ENCODE measurements around the gene NTNG1. TPM values are rescaled to one million over a fixed set of nuclear protein-coding genes. Genes with fewer than 3 reads are reported as not detected.
"Not testable (repeated sequence)": the region's sequence is repeated elsewhere in the genome, so short reads cannot be mapped to it uniquely, and the experiment has no call there.

The NTNG1 gene
- total RNA-seq, 1 experiment from 2014 or later = 2.3 TPM

DNA sequence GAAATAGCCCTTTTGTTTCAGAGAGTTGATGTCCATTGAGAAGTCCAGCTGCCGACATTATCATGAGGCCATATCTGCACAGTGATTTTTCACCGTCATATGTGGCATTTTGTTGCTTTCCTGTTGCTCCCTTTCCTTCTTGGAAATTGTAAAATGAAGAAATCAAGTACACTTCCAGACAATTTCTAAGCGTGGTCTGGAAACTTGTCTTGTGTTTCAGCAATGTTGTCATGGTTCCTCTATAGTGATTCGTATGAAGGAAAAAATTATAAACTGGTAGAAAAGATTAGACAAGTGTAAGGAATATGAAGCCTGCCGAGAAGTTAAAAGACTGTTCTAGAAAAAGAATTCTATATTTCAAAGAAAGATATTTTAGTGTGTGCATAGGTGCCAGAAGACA, 17.7 kb downstream of the NTNG1 start:
- no peak for DNase-seq (ENCODE audit: low spot score)
- no peak for ATAC-seq
- ChIA-PET CTCF (no interaction called here), POLR2A (no interaction called here)
- TF ChIP-seq CREB1 (CRISPR knock-in tag; IDR thresholded peaks at IDR 0.05) = no peak
- Mint-ChIP-seq H3K4me1 (no peaks in the 10 kb centered on the region; the same call in 1 of the 2 replicates), H3K27me3 (ENCODE audit: low read depth) (no peaks in the 10 kb centered on the region), H3K9me3 (no peaks in the 10 kb centered on the region), H3K4me3 (no peak overlapping the region), H3K36me3 (no peaks in the 10 kb centered on the region), H3K27ac (no peak overlapping the region)

DNA sequence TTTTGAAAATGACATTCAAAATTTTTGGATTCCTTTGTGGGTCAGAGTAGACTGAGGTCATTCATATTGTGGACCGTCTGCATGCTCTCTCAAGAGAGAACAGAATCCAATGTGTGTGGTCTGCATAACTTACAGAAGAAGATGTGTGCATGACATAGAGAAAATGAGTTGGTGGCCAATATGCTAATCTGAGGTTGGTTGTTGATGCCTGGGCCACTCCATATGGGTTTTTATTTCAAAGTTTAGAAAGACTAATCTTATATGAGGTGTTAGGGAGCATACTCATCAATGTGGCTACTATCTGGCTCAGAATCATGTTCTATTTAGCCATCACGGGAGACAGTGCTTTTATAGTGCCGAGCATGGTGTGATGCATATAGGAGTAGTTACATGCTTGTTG, 18.2 kb downstream of the NTNG1 start:
- TF ChIP-seq CREM (CRISPR knock-in tag; IDR thresholded peaks at IDR 0.05) (no peak), ZNF263 (CRISPR knock-in tag; IDR thresholded peaks at IDR 0.05; ENCODE audit: low read depth) (no peak), MXD4 (CRISPR knock-in tag; IDR thresholded peaks at IDR 0.05; ENCODE audit: borderline replicate concordance) (no peak)
- TF ChIP-seq, protein P1, sequence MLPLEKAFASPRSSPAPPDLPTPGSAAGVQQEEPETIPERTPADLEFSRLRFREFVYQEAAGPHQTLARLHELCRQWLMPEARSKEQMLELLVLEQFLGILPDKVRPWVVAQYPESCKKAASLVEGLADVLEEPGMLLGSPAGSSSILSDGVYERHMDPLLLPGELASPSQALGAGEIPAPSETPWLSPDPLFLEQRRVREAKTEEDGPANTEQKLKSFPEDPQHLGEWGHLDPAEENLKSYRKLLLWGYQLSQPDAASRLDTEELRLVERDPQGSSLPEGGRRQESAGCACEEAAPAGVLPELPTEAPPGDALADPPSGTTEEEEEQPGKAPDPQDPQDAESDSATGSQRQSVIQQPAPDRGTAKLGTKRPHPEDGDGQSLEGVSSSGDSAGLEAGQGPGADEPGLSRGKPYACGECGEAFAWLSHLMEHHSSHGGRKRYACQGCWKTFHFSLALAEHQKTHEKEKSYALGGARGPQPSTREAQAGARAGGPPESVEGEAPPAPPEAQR (CRISPR knock-in tag; IDR thresholded peaks at IDR 0.05) = no peak
- TF ChIP-seq, protein P2, sequence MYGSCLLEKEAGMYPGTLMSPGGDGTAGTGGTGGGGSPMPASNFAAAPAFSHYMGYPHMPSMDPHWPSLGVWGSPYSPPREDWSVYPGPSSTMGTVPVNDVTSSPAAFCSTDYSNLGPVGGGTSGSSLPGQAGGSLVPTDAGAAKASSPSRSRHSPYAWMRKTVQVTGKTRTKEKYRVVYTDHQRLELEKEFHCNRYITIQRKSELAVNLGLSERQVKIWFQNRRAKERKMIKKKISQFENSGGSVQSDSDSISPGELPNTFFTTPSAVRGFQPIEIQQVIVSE (CRISPR knock-in tag; IDR thresholded peaks at IDR 0.05; ENCODE audit: borderline replicate concordance) = no peak
- TF ChIP-seq, protein P3, sequence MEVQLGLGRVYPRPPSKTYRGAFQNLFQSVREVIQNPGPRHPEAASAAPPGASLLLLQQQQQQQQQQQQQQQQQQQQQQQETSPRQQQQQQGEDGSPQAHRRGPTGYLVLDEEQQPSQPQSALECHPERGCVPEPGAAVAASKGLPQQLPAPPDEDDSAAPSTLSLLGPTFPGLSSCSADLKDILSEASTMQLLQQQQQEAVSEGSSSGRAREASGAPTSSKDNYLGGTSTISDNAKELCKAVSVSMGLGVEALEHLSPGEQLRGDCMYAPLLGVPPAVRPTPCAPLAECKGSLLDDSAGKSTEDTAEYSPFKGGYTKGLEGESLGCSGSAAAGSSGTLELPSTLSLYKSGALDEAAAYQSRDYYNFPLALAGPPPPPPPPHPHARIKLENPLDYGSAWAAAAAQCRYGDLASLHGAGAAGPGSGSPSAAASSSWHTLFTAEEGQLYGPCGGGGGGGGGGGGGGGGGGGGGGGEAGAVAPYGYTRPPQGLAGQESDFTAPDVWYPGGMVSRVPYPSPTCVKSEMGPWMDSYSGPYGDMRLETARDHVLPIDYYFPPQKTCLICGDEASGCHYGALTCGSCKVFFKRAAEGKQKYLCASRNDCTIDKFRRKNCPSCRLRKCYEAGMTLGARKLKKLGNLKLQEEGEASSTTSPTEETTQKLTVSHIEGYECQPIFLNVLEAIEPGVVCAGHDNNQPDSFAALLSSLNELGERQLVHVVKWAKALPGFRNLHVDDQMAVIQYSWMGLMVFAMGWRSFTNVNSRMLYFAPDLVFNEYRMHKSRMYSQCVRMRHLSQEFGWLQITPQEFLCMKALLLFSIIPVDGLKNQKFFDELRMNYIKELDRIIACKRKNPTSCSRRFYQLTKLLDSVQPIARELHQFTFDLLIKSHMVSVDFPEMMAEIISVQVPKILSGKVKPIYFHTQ (CRISPR knock-in tag; IDR thresholded peaks at IDR 0.05) = no peak
- TF ChIP-seq, protein P4, sequence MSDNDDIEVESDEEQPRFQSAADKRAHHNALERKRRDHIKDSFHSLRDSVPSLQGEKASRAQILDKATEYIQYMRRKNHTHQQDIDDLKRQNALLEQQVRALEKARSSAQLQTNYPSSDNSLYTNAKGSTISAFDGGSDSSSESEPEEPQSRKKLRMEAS (CRISPR knock-in tag; IDR thresholded peaks at IDR 0.05) = no peak
- TF ChIP-seq, protein P5, sequence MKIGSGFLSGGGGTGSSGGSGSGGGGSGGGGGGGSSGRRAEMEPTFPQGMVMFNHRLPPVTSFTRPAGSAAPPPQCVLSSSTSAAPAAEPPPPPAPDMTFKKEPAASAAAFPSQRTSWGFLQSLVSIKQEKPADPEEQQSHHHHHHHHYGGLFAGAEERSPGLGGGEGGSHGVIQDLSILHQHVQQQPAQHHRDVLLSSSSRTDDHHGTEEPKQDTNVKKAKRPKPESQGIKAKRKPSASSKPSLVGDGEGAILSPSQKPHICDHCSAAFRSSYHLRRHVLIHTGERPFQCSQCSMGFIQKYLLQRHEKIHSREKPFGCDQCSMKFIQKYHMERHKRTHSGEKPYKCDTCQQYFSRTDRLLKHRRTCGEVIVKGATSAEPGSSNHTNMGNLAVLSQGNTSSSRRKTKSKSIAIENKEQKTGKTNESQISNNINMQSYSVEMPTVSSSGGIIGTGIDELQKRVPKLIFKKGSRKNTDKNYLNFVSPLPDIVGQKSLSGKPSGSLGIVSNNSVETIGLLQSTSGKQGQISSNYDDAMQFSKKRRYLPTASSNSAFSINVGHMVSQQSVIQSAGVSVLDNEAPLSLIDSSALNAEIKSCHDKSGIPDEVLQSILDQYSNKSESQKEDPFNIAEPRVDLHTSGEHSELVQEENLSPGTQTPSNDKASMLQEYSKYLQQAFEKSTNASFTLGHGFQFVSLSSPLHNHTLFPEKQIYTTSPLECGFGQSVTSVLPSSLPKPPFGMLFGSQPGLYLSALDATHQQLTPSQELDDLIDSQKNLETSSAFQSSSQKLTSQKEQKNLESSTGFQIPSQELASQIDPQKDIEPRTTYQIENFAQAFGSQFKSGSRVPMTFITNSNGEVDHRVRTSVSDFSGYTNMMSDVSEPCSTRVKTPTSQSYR (CRISPR knock-in tag; IDR thresholded peaks at IDR 0.05) = no peak
- no peak overlapping the region for H3K4me3 Mint-ChIP-seq
- POLR2A ChIA-PET = no interaction called here
- DNase-seq (ENCODE audit: low spot score) (no peak), ATAC-seq (no peak)
- no peaks in the 10 kb centered on the region; the same call in 1 of the 2 replicates for H3K4me1 Mint-ChIP-seq
- no peak overlapping the region for H3K27ac Mint-ChIP-seq
- CTCF ChIA-PET = no interaction called here
- peaks cover under 1% of the 10 kb centered on the region; the same call in 1 of the 2 replicates for H3K36me3 Mint-ChIP-seq
- H3K9me3 Mint-ChIP-seq = peaks cover 1% of the 10 kb centered on the region
- no peaks in the 10 kb centered on the region; the same call in 1 of the 2 replicates for H3K27me3 Mint-ChIP-seq (ENCODE audit: low read depth)

DNA sequence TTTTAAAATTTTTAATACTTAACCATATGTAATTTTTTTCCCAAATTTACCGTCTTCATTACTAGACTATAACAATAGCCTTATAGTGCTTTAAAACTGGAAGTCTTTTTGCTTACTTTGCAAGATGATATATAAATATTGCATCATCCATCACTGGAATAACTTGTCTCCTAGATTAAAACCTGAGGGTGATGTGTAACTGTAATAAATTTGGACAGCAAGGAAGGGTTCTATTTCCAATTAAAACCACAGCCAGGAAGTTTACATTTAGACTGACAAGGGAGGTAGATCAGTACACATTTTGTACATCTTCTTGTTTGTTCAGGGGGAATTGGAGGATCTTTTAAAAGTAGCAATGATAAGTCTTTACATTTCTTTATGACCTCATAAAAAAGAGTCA, 21.9 kb downstream of the NTNG1 start:
- no peak for ATAC-seq
- Mint-ChIP-seq H3K36me3 (peaks cover 12% of the 10 kb centered on the region), H3K4me1 (no peaks in the 10 kb centered on the region; the same call in 1 of the 2 replicates)

DNA sequence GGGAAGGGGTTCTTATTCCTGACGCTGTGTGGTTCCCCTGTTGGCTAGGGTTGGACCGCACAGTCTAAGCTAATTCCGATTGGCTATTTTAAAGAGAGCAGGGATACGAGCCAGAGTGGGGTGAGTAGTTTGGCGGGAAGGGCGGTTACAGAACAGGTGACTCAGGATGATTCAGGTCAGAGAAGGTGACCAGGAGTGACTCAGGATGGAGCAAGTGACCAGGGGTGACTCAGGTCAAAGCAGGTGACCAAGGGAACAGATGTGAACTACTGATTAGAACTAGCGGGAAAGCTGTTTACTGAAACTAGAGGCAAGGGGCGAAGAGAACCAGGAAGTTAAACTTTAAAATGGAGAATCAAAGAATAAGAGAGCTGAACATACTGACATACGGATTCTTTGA, 24.1 kb downstream of the NTNG1 start:
- H3K4me3 Mint-ChIP-seq; H3K27me3 Mint-ChIP-seq (ENCODE audit: low read depth); DNase-seq (ENCODE audit: low spot score); CTCF ChIA-PET; POLR2A ChIA-PET; ATAC-seq; H3K4me1 Mint-ChIP-seq; H3K27ac Mint-ChIP-seq: not testable (repeated sequence)
- H3K36me3 Mint-ChIP-seq = peaks cover 12% of the 10 kb centered on the region
- peaks cover 12% of the 10 kb centered on the region for H3K9me3 Mint-ChIP-seq

More for the DNA sequence above, 21.9 kb downstream of the NTNG1 start:
- TF ChIP-seq, protein P6, sequence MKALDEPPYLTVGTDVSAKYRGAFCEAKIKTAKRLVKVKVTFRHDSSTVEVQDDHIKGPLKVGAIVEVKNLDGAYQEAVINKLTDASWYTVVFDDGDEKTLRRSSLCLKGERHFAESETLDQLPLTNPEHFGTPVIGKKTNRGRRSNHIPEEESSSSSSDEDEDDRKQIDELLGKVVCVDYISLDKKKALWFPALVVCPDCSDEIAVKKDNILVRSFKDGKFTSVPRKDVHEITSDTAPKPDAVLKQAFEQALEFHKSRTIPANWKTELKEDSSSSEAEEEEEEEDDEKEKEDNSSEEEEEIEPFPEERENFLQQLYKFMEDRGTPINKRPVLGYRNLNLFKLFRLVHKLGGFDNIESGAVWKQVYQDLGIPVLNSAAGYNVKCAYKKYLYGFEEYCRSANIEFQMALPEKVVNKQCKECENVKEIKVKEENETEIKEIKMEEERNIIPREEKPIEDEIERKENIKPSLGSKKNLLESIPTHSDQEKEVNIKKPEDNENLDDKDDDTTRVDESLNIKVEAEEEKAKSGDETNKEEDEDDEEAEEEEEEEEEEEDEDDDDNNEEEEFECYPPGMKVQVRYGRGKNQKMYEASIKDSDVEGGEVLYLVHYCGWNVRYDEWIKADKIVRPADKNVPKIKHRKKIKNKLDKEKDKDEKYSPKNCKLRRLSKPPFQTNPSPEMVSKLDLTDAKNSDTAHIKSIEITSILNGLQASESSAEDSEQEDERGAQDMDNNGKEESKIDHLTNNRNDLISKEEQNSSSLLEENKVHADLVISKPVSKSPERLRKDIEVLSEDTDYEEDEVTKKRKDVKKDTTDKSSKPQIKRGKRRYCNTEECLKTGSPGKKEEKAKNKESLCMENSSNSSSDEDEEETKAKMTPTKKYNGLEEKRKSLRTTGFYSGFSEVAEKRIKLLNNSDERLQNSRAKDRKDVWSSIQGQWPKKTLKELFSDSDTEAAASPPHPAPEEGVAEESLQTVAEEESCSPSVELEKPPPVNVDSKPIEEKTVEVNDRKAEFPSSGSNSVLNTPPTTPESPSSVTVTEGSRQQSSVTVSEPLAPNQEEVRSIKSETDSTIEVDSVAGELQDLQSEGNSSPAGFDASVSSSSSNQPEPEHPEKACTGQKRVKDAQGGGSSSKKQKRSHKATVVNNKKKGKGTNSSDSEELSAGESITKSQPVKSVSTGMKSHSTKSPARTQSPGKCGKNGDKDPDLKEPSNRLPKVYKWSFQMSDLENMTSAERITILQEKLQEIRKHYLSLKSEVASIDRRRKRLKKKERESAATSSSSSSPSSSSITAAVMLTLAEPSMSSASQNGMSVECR (CRISPR knock-in tag; IDR thresholded peaks at IDR 0.05; ENCODE audit: borderline replicate concordance) = no peak
- TF ChIP-seq, protein P7, sequence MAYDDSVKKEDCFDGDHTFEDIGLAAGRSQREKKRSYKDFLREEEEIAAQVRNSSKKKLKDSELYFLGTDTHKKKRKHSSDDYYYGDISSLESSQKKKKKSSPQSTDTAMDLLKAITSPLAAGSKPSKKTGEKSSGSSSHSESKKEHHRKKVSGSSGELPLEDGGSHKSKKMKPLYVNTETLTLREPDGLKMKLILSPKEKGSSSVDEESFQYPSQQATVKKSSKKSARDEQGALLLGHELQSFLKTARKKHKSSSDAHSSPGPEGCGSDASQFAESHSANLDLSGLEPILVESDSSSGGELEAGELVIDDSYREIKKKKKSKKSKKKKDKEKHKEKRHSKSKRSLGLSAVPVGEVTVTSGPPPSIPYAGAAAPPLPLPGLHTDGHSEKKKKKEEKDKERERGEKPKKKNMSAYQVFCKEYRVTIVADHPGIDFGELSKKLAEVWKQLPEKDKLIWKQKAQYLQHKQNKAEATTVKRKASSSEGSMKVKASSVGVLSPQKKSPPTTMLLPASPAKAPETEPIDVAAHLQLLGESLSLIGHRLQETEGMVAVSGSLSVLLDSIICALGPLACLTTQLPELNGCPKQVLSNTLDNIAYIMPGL (CRISPR knock-in tag; IDR thresholded peaks at IDR 0.05) = no peak
- no peak for TF ChIP-seq ZNF219 (CRISPR knock-in tag; IDR thresholded peaks at IDR 0.05; ENCODE audit: borderline replicate concordance)
- POLR2A ChIA-PET = no interaction called here
- DNase-seq (ENCODE audit: low spot score) = no peak
- Mint-ChIP-seq H3K4me3 (no peak overlapping the region), H3K27ac (no peak overlapping the region), H3K27me3 (ENCODE audit: low read depth) (no peaks in the 10 kb centered on the region; the same call in 1 of the 2 replicates), H3K9me3 (peaks cover 12% of the 10 kb centered on the region)
- CTCF ChIA-PET = no interaction called here

All from WTC11 (cell line).